ENCODE measurements around the gene MYL7. TPM values are rescaled to one million over a fixed set of nuclear protein-coding genes. Genes with fewer than 3 reads are reported as not detected.

MYL7 gene
- total RNA-seq, 1 experiment from 2014 or later, result 5.7 TPM

DNA sequence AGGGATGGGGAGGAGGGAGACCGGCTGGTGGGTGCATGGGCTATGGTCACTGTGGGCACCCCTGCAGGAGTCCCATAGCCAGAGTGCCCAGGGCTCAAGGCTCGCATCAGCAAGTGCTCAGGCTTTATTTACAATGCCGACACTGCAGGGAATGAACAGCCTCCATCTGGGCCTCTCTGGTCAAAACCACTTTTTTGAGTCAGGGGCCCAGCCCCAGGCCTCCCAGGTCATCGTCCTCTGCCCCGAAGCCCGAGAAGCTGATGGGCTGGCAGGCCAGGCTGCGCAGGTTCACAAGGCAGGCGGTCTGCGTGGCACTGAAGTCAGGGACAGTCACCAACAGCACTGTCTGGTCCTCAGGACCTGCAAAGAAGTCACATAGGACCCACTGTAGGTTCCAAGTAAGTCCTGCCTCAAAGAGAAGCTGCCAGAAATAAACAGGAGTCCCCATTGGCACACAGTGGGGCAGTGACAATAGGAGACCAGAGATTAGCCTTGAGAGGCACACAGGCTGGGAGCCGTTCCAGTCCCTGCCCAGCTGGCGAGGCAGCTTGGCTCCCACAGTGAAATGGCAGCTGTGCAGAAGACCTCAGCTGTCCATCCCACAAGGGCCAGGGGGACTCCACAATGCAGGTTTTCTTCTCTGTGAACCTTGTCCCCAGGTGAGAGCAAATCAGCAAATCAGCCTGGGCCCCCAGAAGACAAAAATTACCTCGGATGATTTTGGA lies 26.4 kb downstream of the MYL7 start:
- Mint-ChIP-seq H3K27ac (no peak overlapping the region; a peak in 1 of 7 replicates), H3K4me1 (0 out of 4 replicates have a peak, but pooled peaks cover 0 to 4% of the 10 kb centered on the region in 2 experiments), H3K9me3 (no peaks in the 10 kb centered on the region), H3K36me3 (ENCODE audit: insufficient read depth in 1 of 3, low read depth in 3 of 3) (peaks cover 34 to 77% (median 71%) of the 10 kb centered on the region in 3 experiments), H3K4me3 (no peak overlapping the region), H3K27me3 (ENCODE audit: low read depth) (no peaks in the 10 kb centered on the region; the same call in 1 of the 2 replicates)
- no peak overlapping the region for H3K18ac ChIP-seq (ENCODE audit: insufficient read length, low read depth, low read length)
- no peak overlapping the region for H3K23ac ChIP-seq (ENCODE audit: insufficient read length, low read depth, low read length)
- no CpG with 5 or more reads among the region's 12 CpGs for WGBS (ENCODE audit: extremely low coverage, insufficient read length, low lambda C conversion rate)
- H3K9ac ChIP-seq (ENCODE audit: extremely low read depth, insufficient read length, low read length), result no peak overlapping the region
- no peak overlapping the region for H3K27ac ChIP-seq (ENCODE audit: insufficient read length, low read depth, low read length)
- no peak overlapping the region for H3T11ph ChIP-seq (ENCODE audit: low read length)
- H2BK12ac ChIP-seq (ENCODE audit: insufficient read length, low read depth, low read length), result no peak overlapping the region
- no peaks in the 10 kb centered on the region for H3K27me3 ChIP-seq (ENCODE audit: insufficient read depth, low read length)
- H4K20me1 ChIP-seq (ENCODE audit: control insufficient read depth, insufficient read depth, insufficient read length), result no peaks in the 10 kb centered on the region
- no peak overlapping the region for H4K91ac ChIP-seq (ENCODE audit: insufficient read length, low read depth, low read length)
- H2BK120ac ChIP-seq (ENCODE audit: low read depth, low read length, poor library complexity, severe bottlenecking), result no peak overlapping the region
- no peaks in the 10 kb centered on the region for H3K4me1 ChIP-seq (ENCODE audit: insufficient read depth, low read length)
- DNase-seq, result no peak
- H2AK5ac ChIP-seq (ENCODE audit: insufficient read length, low read length), result no peak overlapping the region
- H2BK15ac ChIP-seq (ENCODE audit: low read depth, low read length), result no peak overlapping the region
- H4K5ac ChIP-seq (ENCODE audit: insufficient read length, low read depth, low read length), result no peak overlapping the region
- no peak overlapping the region for H2BK20ac ChIP-seq (ENCODE audit: low read depth, low read length, poor library complexity, severe bottlenecking)
- H3K79me2 ChIP-seq (ENCODE audit: insufficient read depth, low read length), result no peaks in the 10 kb centered on the region
- no peaks in the 10 kb centered on the region for H3K79me1 ChIP-seq (ENCODE audit: insufficient read depth, low read depth, low read length, poor library complexity, severe bottlenecking)
- no peak overlapping the region for H2AFZ ChIP-seq (ENCODE audit: low read length)
- H3K4me2 ChIP-seq (ENCODE audit: insufficient read depth, insufficient read length, low read length), result no peak overlapping the region
- no peak overlapping the region for H2BK5ac ChIP-seq (ENCODE audit: insufficient read length, low read length)
- H3K9me3 ChIP-seq (ENCODE audit: control insufficient read depth, low read depth, low read length), result no peaks in the 10 kb centered on the region
- no peak overlapping the region for H3K14ac ChIP-seq (ENCODE audit: insufficient read depth, low read length)
- H3K4ac ChIP-seq (ENCODE audit: low read depth, low read length), result no peak overlapping the region
- no peak overlapping the region for H3K56ac ChIP-seq (ENCODE audit: insufficient read length, low read depth, low read length)
- no peak overlapping the region for H4K8ac ChIP-seq (replicated peaks; ENCODE audit: insufficient read length, low read depth, low read length)
- TF ChIP-seq, protein P1, sequence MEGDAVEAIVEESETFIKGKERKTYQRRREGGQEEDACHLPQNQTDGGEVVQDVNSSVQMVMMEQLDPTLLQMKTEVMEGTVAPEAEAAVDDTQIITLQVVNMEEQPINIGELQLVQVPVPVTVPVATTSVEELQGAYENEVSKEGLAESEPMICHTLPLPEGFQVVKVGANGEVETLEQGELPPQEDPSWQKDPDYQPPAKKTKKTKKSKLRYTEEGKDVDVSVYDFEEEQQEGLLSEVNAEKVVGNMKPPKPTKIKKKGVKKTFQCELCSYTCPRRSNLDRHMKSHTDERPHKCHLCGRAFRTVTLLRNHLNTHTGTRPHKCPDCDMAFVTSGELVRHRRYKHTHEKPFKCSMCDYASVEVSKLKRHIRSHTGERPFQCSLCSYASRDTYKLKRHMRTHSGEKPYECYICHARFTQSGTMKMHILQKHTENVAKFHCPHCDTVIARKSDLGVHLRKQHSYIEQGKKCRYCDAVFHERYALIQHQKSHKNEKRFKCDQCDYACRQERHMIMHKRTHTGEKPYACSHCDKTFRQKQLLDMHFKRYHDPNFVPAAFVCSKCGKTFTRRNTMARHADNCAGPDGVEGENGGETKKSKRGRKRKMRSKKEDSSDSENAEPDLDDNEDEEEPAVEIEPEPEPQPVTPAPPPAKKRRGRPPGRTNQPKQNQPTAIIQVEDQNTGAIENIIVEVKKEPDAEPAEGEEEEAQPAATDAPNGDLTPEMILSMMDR (conservative IDR thresholded peaks at IDR 0.05), result no peak
- H3K23me2 ChIP-seq (ENCODE audit: insufficient read length, low read depth, low read length, poor library complexity, severe bottlenecking), result no peaks in the 10 kb centered on the region

Data from H9 (cell line).